K562 (cell line): ENCODE results near the gene CERS6. TPM values are rescaled to one million over a fixed set of nuclear protein-coding genes. Genes with fewer than 3 reads are reported as not detected.

Experiments
- ATAC-seq: fragments of 200-7000 bp; cut with Tn5 transposase; 3 replicates; pipeline ENCODE4 v1.9.1; 2020; ENCODE audit warnings: moderate library complexity
- BruUV-seq: library from RNA; stranded (reverse); fragments of 400-500 nt; replicated peaks from 2 replicates; lab custom pipeline; 2021; lab: Mats Ljungman, UMichigan
- CTCF ChIA-PET: fragments of 300-600 bp; formaldehyde crosslinking; extraction: SDS; loops from one replicate; lab custom pipeline; 2021; ENCODE audit warnings: low intra/inter-chr PET ratio; lab: Yijun Ruan, JAX
- POLR2A ChIA-PET: fragments of 300-600, 350-650 bp; sonication (Branson Sonifier 250); formaldehyde crosslinking; extraction: SDS; loops from one replicate; lab custom pipeline; 2021; ENCODE audit warnings: antibody characterized with exemption, inconsistent platforms; lab: Yijun Ruan, JAX
- DNase-seq, 4 experiments: peaks; one replicate each; pipeline versions ENCODE4 v3.0.0 to v3.0.0-alpha.2; 2011 to 2018; ENCODE audit warnings: low spot score in 3 of 4, mixed read lengths in 3 of 4; ENCODE audit errors: extremely low read depth in 1 of 4
- FAIRE-seq: peaks from 2 replicates; lab custom pipeline; 2011; peaks lifted over from hg19 to GRCh38; lab: Jason Lieb, UNC
- H2AFZ ChIP-seq: 2 replicates; pipeline ENCODE4 v1.6.0; 2011; ENCODE audit warnings: low read depth, low read length, control low read depth, inconsistent platforms
- H3K27ac ChIP-seq: fragments of 200-600 bp; 3 replicates; pipeline ENCODE4 v1.8.0; 2011; ENCODE audit warnings: low read depth, mild to moderate bottlenecking, control low read depth, inconsistent platforms, low read length, moderate library complexity, mixed read lengths; ENCODE audit errors: extremely low read depth
- H3K27me3 ChIP-seq, 2 experiments: fragments of 300-600 bp in 1 of 2; 2 replicates in 1 of 2; 3 replicates in 1 of 2; pipeline versions ENCODE4 v1.6.0 to v1.8.0; 2011; ENCODE audit warnings: inconsistent platforms in 2 of 2, low read length in 2 of 2, mild to moderate bottlenecking in 1 of 2, mixed read lengths in 1 of 2, moderate library complexity in 1 of 2; ENCODE audit not compliant: control insufficient read depth in 2 of 2, insufficient read depth in 2 of 2
- H3K36me3 ChIP-seq: fragments of 300-600 bp; 3 replicates; pipeline ENCODE4 v1.8.0; 2011; ENCODE audit warnings: mild to moderate bottlenecking, low read length, inconsistent platforms; ENCODE audit not compliant: control insufficient read depth, insufficient read depth
- H3K4me1 ChIP-seq, 2 experiments: fragments of 200-600 bp in 1 of 2; replicated peaks in 1 of 2; 2 replicates in 1 of 2; 3 replicates in 1 of 2; pipeline versions ENCODE4 v1.5.1 to v1.8.0; 2011; ENCODE audit warnings: inconsistent platforms in 2 of 2, low read length in 2 of 2, mild to moderate bottlenecking in 1 of 2, mixed read lengths in 1 of 2, moderate library complexity in 1 of 2; ENCODE audit not compliant: control insufficient read depth in 2 of 2, insufficient read depth in 2 of 2
- H3K4me2 ChIP-seq: 2 replicates; pipeline ENCODE4 v1.6.1; 2011; ENCODE audit warnings: low read length, control low read depth, inconsistent platforms, mixed read lengths; ENCODE audit not compliant: insufficient read depth
- H3K4me3 ChIP-seq: fragments of 200-600 bp; sonication (generic), shearing (Covaris generic); 2 replicates; pipeline ENCODE4 v1.5.1; 2016; ENCODE audit warnings: control low read depth, inconsistent platforms
- H3K79me2 ChIP-seq: fragments of 200-600 bp; 3 replicates; pipeline ENCODE4 v1.8.0; 2011; ENCODE audit warnings: low read length, inconsistent platforms; ENCODE audit not compliant: control insufficient read depth, insufficient read depth
- H3K9ac ChIP-seq, 2 experiments: 2 replicates each; pipeline versions ENCODE4 v1.6.0 to v1.6.1; 2011; ENCODE audit warnings: low read depth in 2 of 2, low read length in 2 of 2, control low read depth in 1 of 2, inconsistent platforms in 1 of 2, mild to moderate bottlenecking in 1 of 2, mixed read lengths in 1 of 2; ENCODE audit not compliant: insufficient read depth in 1 of 2
- H3K9me1 ChIP-seq: one replicate; pipeline ENCODE4 v1.6.0; 2011; ENCODE audit warnings: inconsistent platforms, mild to moderate bottlenecking, low read length, moderate library complexity; ENCODE audit not compliant: control insufficient read depth, insufficient read depth
- H3K9me3 ChIP-seq: replicated peaks from 2 replicates; pipeline ENCODE4 v1.5.1; 2011; ENCODE audit warnings: low read depth, low read length, inconsistent platforms; ENCODE audit not compliant: control insufficient read depth, insufficient read depth
- H4K20me1 ChIP-seq: replicated peaks from 2 replicates; pipeline ENCODE4 v1.6.1; 2011; ENCODE audit warnings: low read length, inconsistent platforms, mixed read lengths; ENCODE audit not compliant: control insufficient read depth, insufficient read depth
- CTCFL ChIP-seq: IDR thresholded peaks from 2 replicates; pipeline ENCODE4 v1.6.1; 2011; ENCODE audit warnings: borderline replicate concordance, low read depth, mild to moderate bottlenecking, moderate library complexity, low read length; ENCODE audit not compliant: insufficient read depth, poor library complexity, severe bottlenecking
- MXD1 ChIP-seq: fragments of 250-450 bp; sonication (Bioruptor Pico); IDR thresholded peaks from 2 replicates; pipeline ENCODE4 v1.8.0; 2021; ENCODE audit warnings: borderline replicate concordance, mild to moderate bottlenecking, moderate library complexity; ENCODE audit not compliant: poor library complexity, severe bottlenecking
- WGBS: fragments of 100-300 bp; shearing (Covaris generic); methylation state at CpG from one replicate; pipeline ENCODE4 v1.1.6; 2016; ENCODE audit warnings: low coverage, mixed read lengths; ENCODE audit not compliant: insufficient coverage; ENCODE audit errors: missing lambda C conversion rate; 5-methylcytosine and 5-hydroxymethylcytosine counted together
- in situ Hi-C: fragments of 300-500 bp; cut with MboI; formaldehyde crosslinking; loops from 4 replicates; pipeline ENCODE4 v1.15.0; 2018; ENCODE audit warnings: inconsistent platforms, mixed read lengths
- intact Hi-C: fragments of 100-400 bp; cut with micrococcal nuclease; formaldehyde crosslinking; loops from 2 replicates; pipeline ENCODE4 v1.14.2; 2022
- polyA plus RNA-seq, 8 experiments: library from polyadenylated mRNA; depleted of rRNA in 4 of 8; stranded (reverse) in 5 of 8; unstranded in 3 of 8; fragments of >200 nt; fragmentation: Nextera tagmentation in 2 of 8; fragmentation: Illumina TruSeq in 1 of 8; extraction: Ambion mirVana in 2 of 8; extraction: Trizol in 1 of 8; gene quantifications; 2 replicates each; pipeline versions ENCODE4 v1.2.1 to v1.2.3, GENCODE V29; 2011 to 2014; ENCODE audit warnings: inconsistent platforms in 1 of 8, missing spikeins in 1 of 8
- total RNA-seq, 7 experiments: library from RNA; depleted of rRNA in 6 of 7; stranded (reverse); fragments of >200 nt in 6 of 7; fragmentation: Illumina TruSeq in 2 of 7; extraction: Trizol in 2 of 7; gene quantifications; 2 replicates each; pipeline versions ENCODE4 v1.2.1 to v1.2.3, GENCODE V29; 2011 to 2021; ENCODE audit warnings: low replicate concordance in 1 of 7

CERS6 gene
- total and polyA plus RNA-seq, 9 of the 15 experiments (the other 6 are each of a cell fraction or from before 2014, with no cell fraction given): 1.6 to 13.6 (median 11.4) TPM

GRCh38 chr2:168789776-168790175 is 333.7 kb downstream of the CERS6 start:
- no peaks in the 10 kb centered on the region for H3K9me3 ChIP-seq
- no peak; the same call in 2 of the 3 replicates for ATAC-seq
- no TSS peak for BruUV-seq
- in situ Hi-C loops (no loop called here), intact Hi-C loops (no loop called here)
- H3K9ac ChIP-seq: no peak overlapping the region
- 52% methylated on average over 7 of the region's 7 CpGs for WGBS
- H3K4me3 ChIP-seq: no peak overlapping the region
- no peaks in the 10 kb centered on the region for H3K4me1 ChIP-seq
- POLR2A ChIA-PET: interaction anchor here (0.8 to 1.4 kb wide), 3 partner anchors 9 to 15 kb away, joined by 3 to 6 read pairs (median 4); no protein-coding TSS in a partner anchor
- TF ChIP-seq MXD1 (no peak), CTCFL (no peak)
- H3K27me3 ChIP-seq: no peaks in the 10 kb centered on the region
- H2AFZ ChIP-seq: no peak overlapping the region; the same call in 1 of the 2 replicates
- FAIRE-seq: no peak
- H3K4me2 ChIP-seq: no peak overlapping the region
- CTCF ChIA-PET: no interaction called here
- no peak for DNase-seq
- H3K79me2 ChIP-seq: no peaks in the 10 kb centered on the region
- H4K20me1 ChIP-seq: no peaks in the 10 kb centered on the region
- H3K9me1 ChIP-seq: no peaks in the 10 kb centered on the region
- H3K27ac ChIP-seq: no peak overlapping the region
- no peaks in the 10 kb centered on the region for H3K36me3 ChIP-seq
